Left ventricle myocardium inferior (tissue), 1 donor: ENCODE data around the gene LRRC74A. TPM values are rescaled to one million over a fixed set of nuclear protein-coding genes. Genes with fewer than 3 reads are reported as not detected.
"Not testable (repeated sequence)": the region's sequence is repeated elsewhere in the genome, so short reads cannot be mapped to it uniquely, and the experiment has no call there.

ENCODE experiments used
- DNase-seq: peaks from one replicate; pipeline ENCODE4 v3.0.0-alpha.2; 2020
- H3K27ac ChIP-seq: fragments of 200-600 bp; replicated peaks from 2 replicates; pipeline ENCODE4 v1.8.0; 2021
- H3K27me3 ChIP-seq: fragments of 200-600 bp; 2 replicates; pipeline ENCODE4 v1.8.0; 2021; ENCODE audit warnings: low read depth
- H3K36me3 ChIP-seq: fragments of 200-600 bp; 2 replicates; pipeline ENCODE4 v1.8.0; 2021
- H3K4me1 ChIP-seq: fragments of 200-600 bp; 2 replicates; pipeline ENCODE4 v1.8.0; 2021
- H3K4me3 ChIP-seq: fragments of 200-600 bp; 2 replicates; pipeline ENCODE4 v1.8.0; 2021; ENCODE audit warnings: mild to moderate bottlenecking, moderate library complexity
- H3K9me3 ChIP-seq: fragments of 200-600 bp; replicated peaks from 2 replicates; pipeline ENCODE4 v1.8.0; 2021
- CTCF ChIP-seq: fragments of 200-600 bp; IDR thresholded peaks from 2 replicates; pipeline ENCODE4 v1.8.0; 2021; ENCODE audit warnings: antibody characterized with exemption, mild to moderate bottlenecking, borderline replicate concordance
- intact Hi-C: fragments of 100-400 bp; cut with micrococcal nuclease; formaldehyde crosslinking; loops from one replicate; pipeline ENCODE4 v1.11.0; 2022
- total RNA-seq: library from RNA; stranded (reverse); fragmentation: NEBNext Ultra II Directional; extraction: Animal tissue kit (Norgen Biotek cat#: 25700); gene quantifications from one replicate; pipeline ENCODE4 v1.2.1, GENCODE V29; 2021
- donor health status: DM: no; HTN: yes; CAD: no; lungs with severe emphysema.

Gene LRRC74A
- total RNA-seq, 1 donor from 2014 or later = not detected

- no peak overlapping the region for H3K27ac ChIP-seq
- no peak overlapping the region for H3K4me3 ChIP-seq
- intact Hi-C loops = no loop called here
- peaks cover 17% of the 10 kb centered on the region for H3K4me1 ChIP-seq
- H3K27me3 ChIP-seq = no peaks in the 10 kb centered on the region
- peaks cover 13% of the 10 kb centered on the region for H3K9me3 ChIP-seq
- TF ChIP-seq CTCF = no peak
- no peaks in the 10 kb centered on the region for H3K36me3 ChIP-seq
- no peak for DNase-seq
These were observed 65.2 kb downstream of the LRRC74A start for GRCh38 chr14:76891391-76891790.

GRCh38 chr14:76894308-76894707 is 68.1 kb downstream of the LRRC74A start:
- Histone ChIP-seq H3K4me3 (no peak overlapping the region), H3K36me3 (no peaks in the 10 kb centered on the region), H3K4me1 (peaks cover 5% of the 10 kb centered on the region), H3K27me3 (no peaks in the 10 kb centered on the region), H3K27ac (no peak overlapping the region), H3K9me3 (peaks cover 13% of the 10 kb centered on the region)
- DNase-seq = no peak
- intact Hi-C loops = no loop called here
- no peak for TF ChIP-seq CTCF

- H3K9me3 ChIP-seq, H3K4me1 ChIP-seq, DNase-seq, H3K36me3 ChIP-seq, H3K4me3 ChIP-seq, H3K27ac ChIP-seq, intact Hi-C loops, H3K27me3 ChIP-seq: not testable (repeated sequence)
These were observed 71.8 kb downstream of the LRRC74A start for GRCh38 chr14:76898006-76898405.

- H3K27ac ChIP-seq = no peak overlapping the region
- H3K4me3 ChIP-seq = no peak overlapping the region
- H3K36me3 ChIP-seq = no peaks in the 10 kb centered on the region
- TF ChIP-seq CTCF = no peak
- no peaks in the 10 kb centered on the region for H3K27me3 ChIP-seq
- H3K9me3 ChIP-seq = no peaks in the 10 kb centered on the region
- intact Hi-C loops = no loop called here
- no peak for DNase-seq
- H3K4me1 ChIP-seq = peaks cover 18% of the 10 kb centered on the region
These were observed 74.5 kb downstream of the LRRC74A start for GRCh38 chr14:76900682-76901081.

GRCh38 chr14:76901171-76902055 is 75.2 kb downstream of the LRRC74A start:
- DNase-seq = no peak
- H3K4me1 ChIP-seq = peaks cover 18% of the 10 kb centered on the region
- H3K27ac ChIP-seq = no peak overlapping the region
- no peak overlapping the region for H3K4me3 ChIP-seq
- H3K9me3 ChIP-seq = no peaks in the 10 kb centered on the region
- no peaks in the 10 kb centered on the region for H3K36me3 ChIP-seq
- TF ChIP-seq CTCF = no peak
- H3K27me3 ChIP-seq = no peaks in the 10 kb centered on the region
- intact Hi-C loops = no loop called here

- DNase-seq = no peak
- TF ChIP-seq CTCF = no peak
- intact Hi-C loops = no loop called here
- H3K4me1 ChIP-seq = peaks cover 18% of the 10 kb centered on the region
- H3K27ac ChIP-seq = peak overlapping the region; percentile 69
- H3K4me3 ChIP-seq = no peak overlapping the region
- H3K9me3 ChIP-seq = no peaks in the 10 kb centered on the region
- no peaks in the 10 kb centered on the region for H3K36me3 ChIP-seq
- H3K27me3 ChIP-seq = no peaks in the 10 kb centered on the region
These were observed 76.4 kb downstream of the LRRC74A start for GRCh38 chr14:76902591-76902990.
